ENCODE measurements around the gene RAET1E. TPM values are rescaled to one million over a fixed set of nuclear protein-coding genes. Genes with fewer than 3 reads are reported as not detected.
"Not testable (repeated sequence)": the region's sequence is repeated elsewhere in the genome, so short reads cannot be mapped to it uniquely, and the experiment has no call there.

The RAET1E gene
- total RNA-seq, 1 donor from 2014 or later, result not detected

- peak overlapping the region; percentile 79 for H3K4me3 Mint-ChIP-seq (ENCODE audit: unreplicated experiment)
- TF ChIP-seq, protein P1, sequence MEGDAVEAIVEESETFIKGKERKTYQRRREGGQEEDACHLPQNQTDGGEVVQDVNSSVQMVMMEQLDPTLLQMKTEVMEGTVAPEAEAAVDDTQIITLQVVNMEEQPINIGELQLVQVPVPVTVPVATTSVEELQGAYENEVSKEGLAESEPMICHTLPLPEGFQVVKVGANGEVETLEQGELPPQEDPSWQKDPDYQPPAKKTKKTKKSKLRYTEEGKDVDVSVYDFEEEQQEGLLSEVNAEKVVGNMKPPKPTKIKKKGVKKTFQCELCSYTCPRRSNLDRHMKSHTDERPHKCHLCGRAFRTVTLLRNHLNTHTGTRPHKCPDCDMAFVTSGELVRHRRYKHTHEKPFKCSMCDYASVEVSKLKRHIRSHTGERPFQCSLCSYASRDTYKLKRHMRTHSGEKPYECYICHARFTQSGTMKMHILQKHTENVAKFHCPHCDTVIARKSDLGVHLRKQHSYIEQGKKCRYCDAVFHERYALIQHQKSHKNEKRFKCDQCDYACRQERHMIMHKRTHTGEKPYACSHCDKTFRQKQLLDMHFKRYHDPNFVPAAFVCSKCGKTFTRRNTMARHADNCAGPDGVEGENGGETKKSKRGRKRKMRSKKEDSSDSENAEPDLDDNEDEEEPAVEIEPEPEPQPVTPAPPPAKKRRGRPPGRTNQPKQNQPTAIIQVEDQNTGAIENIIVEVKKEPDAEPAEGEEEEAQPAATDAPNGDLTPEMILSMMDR (IDR thresholded peaks at IDR 0.05), result no peak
- H3K9me3 Mint-ChIP-seq (ENCODE audit: low read depth), result no peaks in the 10 kb centered on the region
- no peaks in the 10 kb centered on the region for H3K36me3 Mint-ChIP-seq (ENCODE audit: low read depth)
- peaks cover 34% of the 10 kb centered on the region for H3K27me3 Mint-ChIP-seq (ENCODE audit: low read depth)
- DNase-seq (ENCODE audit: low spot score), result no peak
- no peak overlapping the region for H3K27ac Mint-ChIP-seq (ENCODE audit: unreplicated experiment)
- peaks cover 25% of the 10 kb centered on the region for H3K4me1 Mint-ChIP-seq (ENCODE audit: low read depth)
Measured at GRCh38 chr6:149925253-149925973, 27.5 kb upstream of the RAET1E start.

DNA sequence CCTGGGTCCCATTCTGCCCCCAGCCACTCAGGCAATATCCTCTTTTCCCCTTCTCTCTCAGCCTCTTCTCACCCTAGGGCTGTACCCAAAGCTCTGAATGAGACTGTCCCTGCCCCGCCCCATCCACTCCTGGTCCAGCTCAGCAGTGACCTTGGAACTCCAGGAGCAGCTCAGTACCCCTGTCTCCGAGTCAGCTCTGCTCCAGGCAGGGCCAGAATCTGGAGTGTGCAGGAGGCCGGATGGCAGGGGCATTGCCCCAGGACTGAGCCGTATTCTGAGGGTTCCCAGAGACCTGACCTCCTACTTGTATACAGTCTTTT, 27.0 kb upstream of the RAET1E start:
- Mint-ChIP-seq H3K9me3 (ENCODE audit: low read depth) (no peaks in the 10 kb centered on the region), H3K4me3 (ENCODE audit: unreplicated experiment) (peak overlapping the region; percentile 79), H3K36me3 (ENCODE audit: low read depth) (peaks cover 2% of the 10 kb centered on the region), H3K27me3 (ENCODE audit: low read depth) (peaks cover 28% of the 10 kb centered on the region), H3K4me1 (ENCODE audit: low read depth) (peaks cover 25% of the 10 kb centered on the region), H3K27ac (ENCODE audit: unreplicated experiment) (no peak overlapping the region)
- TF ChIP-seq, protein P1 (IDR thresholded peaks at IDR 0.05), result no peak
- no peak for DNase-seq (ENCODE audit: low spot score)

GRCh38 chr6:149924206-149924932, 26.5 kb upstream of the RAET1E start:
- H3K4me3 Mint-ChIP-seq (ENCODE audit: unreplicated experiment), result no peak overlapping the region
- H3K9me3 Mint-ChIP-seq (ENCODE audit: low read depth), result no peaks in the 10 kb centered on the region
- H3K4me1 Mint-ChIP-seq (ENCODE audit: low read depth), result peaks cover 25% of the 10 kb centered on the region

GRCh38 chr6:149923327-149923986, 25.5 kb upstream of the RAET1E start:
- Mint-ChIP-seq H3K27me3 (ENCODE audit: low read depth) (peaks cover 15% of the 10 kb centered on the region), H3K4me3 (ENCODE audit: unreplicated experiment) (peak overlapping the region; percentile 83), H3K27ac (ENCODE audit: unreplicated experiment) (peak overlapping the region; percentile 15), H3K9me3 (ENCODE audit: low read depth) (no peaks in the 10 kb centered on the region), H3K36me3 (ENCODE audit: low read depth) (peaks cover 2% of the 10 kb centered on the region), H3K4me1 (ENCODE audit: low read depth) (peaks cover 25% of the 10 kb centered on the region)
- DNase-seq (ENCODE audit: low spot score), result peak; percentile 69
- TF ChIP-seq, protein P1 (IDR thresholded peaks at IDR 0.05), result peak; percentile 18

More at GRCh38 chr6:149924206-149924932, 26.5 kb upstream of the RAET1E start:
- Mint-ChIP-seq H3K36me3 (ENCODE audit: low read depth) (peaks cover 2% of the 10 kb centered on the region), H3K27me3 (ENCODE audit: low read depth) (peaks cover 23% of the 10 kb centered on the region), H3K27ac (ENCODE audit: unreplicated experiment) (no peak overlapping the region)
- DNase-seq (ENCODE audit: low spot score), result no peak
- TF ChIP-seq, protein P1 (IDR thresholded peaks at IDR 0.05), result no peak

- Mint-ChIP-seq H3K4me3 (ENCODE audit: unreplicated experiment) (peak within 1 kb of the TSS; percentile 83), H3K4me1 (ENCODE audit: low read depth) (peaks cover 25% of the 10 kb centered on the region), H3K36me3 (ENCODE audit: low read depth) (peaks cover 2% of the 10 kb centered on the region), H3K27ac (ENCODE audit: unreplicated experiment) (peak within 1 kb of the TSS; percentile 15), H3K27me3 (ENCODE audit: low read depth) (peaks cover 9% of the 10 kb centered on the region), H3K9me3 (ENCODE audit: low read depth) (no peaks in the 10 kb centered on the region)
- DNase-seq (ENCODE audit: low spot score), result peak; percentile 93
- TF ChIP-seq, protein P1 (IDR thresholded peaks at IDR 0.05), result no peak
Measured at GRCh38 chr6:149922642-149923326, 24.9 kb upstream of the RAET1E start, which contains the start of gene RAET1G. Gene RAET1G, minus strand, starts transcription at chr6:149923121. Its CDS starts 111 bp downstream, at chr6:149923010.

DNA sequence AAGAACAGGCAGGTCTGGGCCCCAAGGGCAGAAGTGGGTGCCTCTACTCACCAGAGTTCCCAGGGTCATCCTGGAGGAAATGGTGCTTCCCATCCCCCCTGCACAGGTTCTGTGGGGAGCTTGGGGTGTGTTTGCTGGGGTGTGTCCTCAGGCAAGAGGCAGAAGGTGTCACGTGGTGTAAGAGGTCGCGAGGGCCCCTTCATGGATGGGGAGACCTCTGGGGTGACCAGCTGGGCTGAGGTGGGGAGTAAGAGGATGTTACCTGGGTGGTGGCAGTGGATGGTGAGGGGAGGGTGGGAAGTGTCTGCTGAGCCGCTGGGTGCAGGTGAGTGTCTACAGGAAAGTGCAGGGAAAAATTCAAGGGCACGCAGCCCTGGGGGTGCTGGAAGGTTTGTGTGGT, 24.2 kb upstream of the RAET1E start:
- H3K9me3 Mint-ChIP-seq (ENCODE audit: low read depth); H3K27me3 Mint-ChIP-seq (ENCODE audit: low read depth); H3K36me3 Mint-ChIP-seq (ENCODE audit: low read depth); H3K27ac Mint-ChIP-seq (ENCODE audit: unreplicated experiment): not testable (repeated sequence)
- peak; percentile 77 for DNase-seq (ENCODE audit: low spot score)
- peaks cover 25% of the 10 kb centered on the region for H3K4me1 Mint-ChIP-seq (ENCODE audit: low read depth)
- H3K4me3 Mint-ChIP-seq (ENCODE audit: unreplicated experiment), result peak overlapping the region; percentile 83
